ENCODE data around the gene SHANK1.

The SHANK1 gene

DNA sequence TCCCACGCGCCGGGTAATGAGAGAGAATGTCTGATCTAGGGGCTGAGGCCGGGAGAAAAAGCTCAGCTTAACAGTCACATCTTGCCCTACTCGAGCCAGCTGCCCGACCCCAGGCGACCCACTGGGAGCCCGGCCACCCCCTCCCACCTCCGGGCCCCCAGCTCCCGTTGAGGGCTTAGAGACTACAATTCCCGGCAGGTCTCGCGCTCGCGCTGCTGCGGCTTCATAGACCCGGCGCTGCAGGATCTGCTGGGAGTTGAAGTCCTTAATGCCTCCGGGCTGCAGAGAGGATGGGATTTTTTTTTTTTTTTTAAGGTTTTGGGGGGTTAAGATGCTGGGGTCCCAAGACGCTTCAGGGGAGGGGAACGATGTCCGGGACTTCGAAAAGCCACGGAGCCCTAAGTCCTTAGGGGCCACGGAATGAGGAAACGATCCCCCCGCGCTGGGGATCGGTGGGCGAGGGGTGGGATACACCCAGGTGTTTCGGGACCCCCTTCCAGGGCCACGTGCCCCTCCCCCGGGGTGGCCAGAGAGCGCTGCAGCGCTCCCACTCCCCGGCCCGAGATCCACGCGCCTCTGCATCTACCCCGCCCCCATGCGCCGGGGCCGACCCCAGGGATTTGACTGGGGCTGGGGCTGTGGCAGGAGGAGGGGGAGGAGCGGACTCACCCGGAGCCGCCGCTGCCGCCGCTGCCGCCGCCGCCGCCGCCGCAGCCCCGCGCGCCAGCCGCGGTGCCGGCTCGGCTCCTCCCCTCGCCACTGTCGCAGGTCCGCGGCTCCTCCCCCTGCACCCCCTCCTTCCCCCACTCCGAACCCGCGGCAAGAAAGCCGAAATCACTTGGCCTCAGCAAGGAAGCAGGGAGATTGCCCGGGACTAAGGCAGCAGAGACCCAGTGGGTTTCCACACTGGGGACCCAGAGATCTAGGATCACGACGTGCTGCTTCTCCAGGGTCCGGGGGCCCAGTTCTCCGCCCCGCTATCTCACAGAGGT lies 80.2 kb downstream of the SHANK1 start, which contains the start of gene SYT3:
Gene SYT3 (minus strand): TSS at position 761 of the 992 bp plus-strand sequence. CDS start 2,470 bp downstream, outside the sequence.
- no peak within 1 kb of the TSS for H3K4me2 ChIP-seq (ENCODE audit: low read depth, low read length, poor library complexity, severe bottlenecking)
- no peaks in the 10 kb centered on the region for H4K20me1 ChIP-seq (ENCODE audit: low read depth, low read length)
- H3F3A ChIP-seq (ENCODE audit: insufficient read depth): no peaks in the 10 kb centered on the region
- TF ChIP-seq EZH2phosphoT487 (conservative IDR thresholded peaks at IDR 0.05; ENCODE audit: low read length): no peak
- TF ChIP-seq, protein P1, sequence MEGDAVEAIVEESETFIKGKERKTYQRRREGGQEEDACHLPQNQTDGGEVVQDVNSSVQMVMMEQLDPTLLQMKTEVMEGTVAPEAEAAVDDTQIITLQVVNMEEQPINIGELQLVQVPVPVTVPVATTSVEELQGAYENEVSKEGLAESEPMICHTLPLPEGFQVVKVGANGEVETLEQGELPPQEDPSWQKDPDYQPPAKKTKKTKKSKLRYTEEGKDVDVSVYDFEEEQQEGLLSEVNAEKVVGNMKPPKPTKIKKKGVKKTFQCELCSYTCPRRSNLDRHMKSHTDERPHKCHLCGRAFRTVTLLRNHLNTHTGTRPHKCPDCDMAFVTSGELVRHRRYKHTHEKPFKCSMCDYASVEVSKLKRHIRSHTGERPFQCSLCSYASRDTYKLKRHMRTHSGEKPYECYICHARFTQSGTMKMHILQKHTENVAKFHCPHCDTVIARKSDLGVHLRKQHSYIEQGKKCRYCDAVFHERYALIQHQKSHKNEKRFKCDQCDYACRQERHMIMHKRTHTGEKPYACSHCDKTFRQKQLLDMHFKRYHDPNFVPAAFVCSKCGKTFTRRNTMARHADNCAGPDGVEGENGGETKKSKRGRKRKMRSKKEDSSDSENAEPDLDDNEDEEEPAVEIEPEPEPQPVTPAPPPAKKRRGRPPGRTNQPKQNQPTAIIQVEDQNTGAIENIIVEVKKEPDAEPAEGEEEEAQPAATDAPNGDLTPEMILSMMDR (IDR thresholded peaks at IDR 0.05; ENCODE audit: insufficient read depth, low read length, poor library complexity, severe bottlenecking): no peak
- H3K9me3 ChIP-seq (ENCODE audit: insufficient read depth, low read length): 0 out of 2 replicates have a peak, but pooled peaks cover 2% of the 10 kb centered on the region
- no peaks in the 10 kb centered on the region for H3K36me3 ChIP-seq (ENCODE audit: low read length)
- no peak within 1 kb of the TSS for H2AFZ ChIP-seq (ENCODE audit: low read depth, low read length, severe bottlenecking)
- no peaks in the 10 kb centered on the region for H3K9me2 ChIP-seq (replicated peaks; ENCODE audit: insufficient read depth, low read length)
- H3K27me3 ChIP-seq (ENCODE audit: low read length): no peaks in the 10 kb centered on the region
- H3K79me2 ChIP-seq (ENCODE audit: insufficient read depth, low read length): no peaks in the 10 kb centered on the region
- no peak within 1 kb of the TSS for H3K4me3 ChIP-seq (ENCODE audit: insufficient read depth, low read length, poor library complexity, severe bottlenecking)
- H3K9ac ChIP-seq (ENCODE audit: low read length): no peak within 1 kb of the TSS
- no peak within 1 kb of the TSS for H3K27ac ChIP-seq (ENCODE audit: low read depth, low read length)

DNA sequence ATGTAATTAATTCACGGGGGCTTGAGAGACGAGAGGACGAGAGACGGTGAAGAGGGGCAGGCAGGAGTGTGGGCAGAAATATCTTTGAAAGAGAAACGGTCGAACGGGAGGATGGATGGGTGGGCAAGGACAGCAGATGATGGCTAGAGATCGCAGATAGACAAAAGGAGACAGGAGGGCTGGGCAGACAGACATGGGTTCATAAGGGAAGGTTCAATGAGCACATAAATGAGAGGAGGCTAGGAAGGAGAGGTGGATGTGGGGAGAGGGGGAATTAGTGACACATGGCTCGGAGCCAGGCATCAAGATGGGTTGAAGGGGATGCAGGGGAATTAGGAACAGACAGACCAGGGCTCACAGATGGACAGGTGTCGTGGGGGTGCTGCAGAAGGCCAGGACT lies 81.0 kb downstream of the SHANK1 start:
- H3K27me3 ChIP-seq (ENCODE audit: low read length): no peaks in the 10 kb centered on the region

DNA sequence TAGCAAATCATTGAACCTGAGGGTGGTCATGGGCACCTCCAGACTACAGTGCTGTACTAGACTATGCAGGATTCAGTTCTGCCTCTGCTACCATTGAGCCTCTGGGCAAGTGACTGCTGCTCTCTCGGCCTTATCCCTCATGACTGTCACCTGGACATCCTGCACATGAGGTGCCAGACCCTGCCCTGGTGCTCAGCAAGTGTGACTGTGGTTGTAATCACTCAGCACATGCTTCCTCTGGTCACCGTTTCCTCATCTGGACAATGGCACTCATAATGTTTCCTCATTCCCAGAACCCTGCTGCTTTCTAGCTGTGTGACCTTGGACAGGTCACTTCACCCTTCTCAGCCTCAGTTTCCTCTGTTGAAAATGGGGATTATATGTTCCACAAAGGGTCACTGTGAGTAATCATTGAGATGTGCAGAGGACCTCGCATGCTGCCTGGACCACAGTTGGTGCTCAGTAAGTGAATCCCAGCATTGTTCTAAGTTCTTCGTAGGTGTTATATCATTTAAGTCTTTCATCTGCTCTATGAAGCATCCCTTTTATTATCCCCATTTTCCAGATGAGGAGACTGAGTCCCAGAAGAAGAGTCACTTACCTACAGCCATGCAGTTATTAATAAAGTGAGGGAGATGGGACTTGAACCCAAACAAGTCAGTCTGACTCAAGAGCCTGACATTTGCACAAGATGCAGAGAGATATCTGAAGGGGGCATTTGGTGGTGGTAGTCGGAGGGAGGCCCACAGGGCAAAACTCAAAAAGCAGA lies 83.1 kb downstream of the SHANK1 start:
- TF ChIP-seq, protein P1 (IDR thresholded peaks at IDR 0.05; ENCODE audit: insufficient read depth, low read length, poor library complexity, severe bottlenecking): no peak
- TF ChIP-seq EZH2phosphoT487 (conservative IDR thresholded peaks at IDR 0.05; ENCODE audit: low read length): no peak

More for the DNA sequence above, 81.0 kb downstream of the SHANK1 start:
- H3K9me3 ChIP-seq (ENCODE audit: insufficient read depth, low read length): peaks cover 10% of the 10 kb centered on the region; the same call in 1 of the 2 replicates
- H3K9ac ChIP-seq (ENCODE audit: low read length): no peak overlapping the region
- no peak for TF ChIP-seq EZH2phosphoT487 (conservative IDR thresholded peaks at IDR 0.05; ENCODE audit: low read length)
- TF ChIP-seq, protein P1 (IDR thresholded peaks at IDR 0.05; ENCODE audit: insufficient read depth, low read length, poor library complexity, severe bottlenecking): no peak
- no peaks in the 10 kb centered on the region for H3F3A ChIP-seq (ENCODE audit: insufficient read depth)
- no peaks in the 10 kb centered on the region for H3K36me3 ChIP-seq (ENCODE audit: low read length)
- no peak overlapping the region for H3K4me3 ChIP-seq (ENCODE audit: insufficient read depth, low read length, poor library complexity, severe bottlenecking)
- no peak overlapping the region for H3K27ac ChIP-seq (ENCODE audit: low read depth, low read length)
- H3K79me2 ChIP-seq (ENCODE audit: insufficient read depth, low read length): no peaks in the 10 kb centered on the region
- no peaks in the 10 kb centered on the region for H4K20me1 ChIP-seq (ENCODE audit: low read depth, low read length)
- no peak overlapping the region for H3K4me2 ChIP-seq (ENCODE audit: low read depth, low read length, poor library complexity, severe bottlenecking)
- no peak overlapping the region for H2AFZ ChIP-seq (ENCODE audit: low read depth, low read length, severe bottlenecking)
- no peaks in the 10 kb centered on the region for H3K9me2 ChIP-seq (replicated peaks; ENCODE audit: insufficient read depth, low read length)

More for the DNA sequence above, 83.1 kb downstream of the SHANK1 start:
- no peak overlapping the region for H3K4me2 ChIP-seq (ENCODE audit: low read depth, low read length, poor library complexity, severe bottlenecking)
- H4K20me1 ChIP-seq (ENCODE audit: low read depth, low read length): no peaks in the 10 kb centered on the region
- no peak overlapping the region for H3K4me3 ChIP-seq (ENCODE audit: insufficient read depth, low read length, poor library complexity, severe bottlenecking)
- H3K9me2 ChIP-seq (replicated peaks; ENCODE audit: insufficient read depth, low read length): no peaks in the 10 kb centered on the region
- no peaks in the 10 kb centered on the region for H3K27me3 ChIP-seq (ENCODE audit: low read length)
- peaks cover 14% of the 10 kb centered on the region; the same call in 1 of the 2 replicates for H3K9me3 ChIP-seq (ENCODE audit: insufficient read depth, low read length)
- no peaks in the 10 kb centered on the region for H3K36me3 ChIP-seq (ENCODE audit: low read length)
- no peak overlapping the region for H3K27ac ChIP-seq (ENCODE audit: low read depth, low read length)
- H3F3A ChIP-seq (ENCODE audit: insufficient read depth): no peaks in the 10 kb centered on the region
- H2AFZ ChIP-seq (ENCODE audit: low read depth, low read length, severe bottlenecking): no peak overlapping the region
- no peak overlapping the region for H3K9ac ChIP-seq (ENCODE audit: low read length)
- no peaks in the 10 kb centered on the region for H3K79me2 ChIP-seq (ENCODE audit: insufficient read depth, low read length)

Data from SU-DHL-6 (cell line).